GM18868 (cell line): ENCODE measurements around the gene CTRL.
"Not testable (repeated sequence)": the region's sequence is repeated elsewhere in the genome, so short reads cannot be mapped to it uniquely, and the experiment has no call there.

Experiments
- ATAC-seq: cut with Tn5 transposase; IDR thresholded peaks from one replicate; pipeline ENCODE4 v1.9.1; 2021; ENCODE audit warnings: mild to moderate bottlenecking, moderate library complexity; ENCODE audit not compliant: unreplicated experiment

CTRL gene

DNA sequence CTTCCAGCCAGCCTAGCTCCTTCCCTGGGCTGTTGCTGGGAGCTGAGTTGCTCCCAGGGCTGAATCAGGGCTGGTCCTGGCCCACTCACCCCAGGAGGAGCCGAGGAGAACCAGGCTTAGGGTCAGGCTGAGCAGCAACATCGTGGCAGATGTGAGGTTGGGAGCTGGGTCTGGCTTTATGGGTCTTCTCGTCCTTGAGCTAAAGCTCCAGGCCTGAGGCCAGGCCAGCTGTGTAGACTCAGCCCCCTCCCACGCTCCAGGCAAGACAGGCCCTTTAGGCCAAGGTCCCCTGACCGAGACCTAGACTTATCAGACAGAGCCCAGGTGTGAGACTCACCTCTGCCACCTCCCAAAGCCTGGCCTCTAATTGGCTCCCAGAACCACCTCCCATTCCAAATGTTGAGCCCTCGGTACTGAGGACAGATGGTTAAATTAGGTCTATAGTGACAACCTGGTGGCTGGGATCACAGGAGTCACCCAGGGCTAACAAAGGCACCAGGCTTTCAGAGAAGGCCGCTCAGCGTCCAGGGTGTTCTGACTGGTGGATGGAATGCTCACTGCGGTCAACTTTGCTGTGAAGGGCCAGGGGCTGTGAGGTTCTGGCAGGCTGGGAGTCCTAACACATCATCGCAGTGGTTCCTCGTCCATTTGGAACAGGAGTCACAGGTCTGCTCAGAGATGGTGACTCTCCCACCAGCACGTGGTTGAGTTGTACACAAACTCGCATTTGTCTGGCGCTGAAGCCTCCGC, at the start of gene CTRL:
Gene CTRL, minus strand, starts transcription at position 151 of the 750 bp plus-strand sequence. Its CDS starts 10 bp downstream, at position 141.
- ATAC-seq: no peak

DNA sequence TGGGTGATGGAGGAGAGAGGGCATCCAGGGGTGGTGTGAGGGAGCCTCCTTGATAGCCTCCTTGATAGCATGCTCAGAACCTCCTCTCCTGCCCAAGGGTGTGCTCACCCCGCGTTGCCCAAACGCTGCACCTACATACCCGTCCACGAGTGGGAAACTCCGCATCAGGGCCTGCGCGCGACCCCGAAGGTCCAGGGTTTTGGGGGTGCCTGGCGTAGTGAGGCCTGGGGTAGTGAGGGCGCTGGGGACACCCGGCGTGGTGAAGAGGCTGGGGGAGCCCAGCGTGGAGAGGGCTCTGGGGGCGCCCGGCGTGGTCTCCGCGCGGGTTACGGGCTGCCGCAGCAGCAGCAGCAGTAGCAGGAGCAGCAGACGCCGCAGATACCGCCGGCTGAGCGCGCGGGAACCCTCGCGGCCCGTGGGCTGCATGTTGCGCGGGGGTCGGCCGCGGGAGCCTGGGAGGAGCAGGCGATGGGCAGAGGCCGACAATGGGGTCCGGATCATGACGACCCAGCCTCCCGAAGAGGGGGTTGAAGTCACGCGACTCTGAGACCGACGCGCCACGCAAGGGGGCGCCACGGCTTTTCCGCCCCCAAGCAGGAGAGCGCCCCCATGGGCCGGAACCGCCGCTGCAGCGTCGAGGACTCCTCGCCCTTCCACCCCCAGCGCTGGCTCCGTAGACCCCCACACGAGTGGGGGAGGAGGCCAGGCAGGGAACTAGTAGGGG, 48.5 kb upstream of the CTRL start, which contains the start of gene DPEP3:
Gene DPEP3, minus strand, starts transcription at position 545 of the 724 bp plus-strand sequence. Its CDS starts 119 bp downstream, at position 426.
- ATAC-seq: no peak

DNA sequence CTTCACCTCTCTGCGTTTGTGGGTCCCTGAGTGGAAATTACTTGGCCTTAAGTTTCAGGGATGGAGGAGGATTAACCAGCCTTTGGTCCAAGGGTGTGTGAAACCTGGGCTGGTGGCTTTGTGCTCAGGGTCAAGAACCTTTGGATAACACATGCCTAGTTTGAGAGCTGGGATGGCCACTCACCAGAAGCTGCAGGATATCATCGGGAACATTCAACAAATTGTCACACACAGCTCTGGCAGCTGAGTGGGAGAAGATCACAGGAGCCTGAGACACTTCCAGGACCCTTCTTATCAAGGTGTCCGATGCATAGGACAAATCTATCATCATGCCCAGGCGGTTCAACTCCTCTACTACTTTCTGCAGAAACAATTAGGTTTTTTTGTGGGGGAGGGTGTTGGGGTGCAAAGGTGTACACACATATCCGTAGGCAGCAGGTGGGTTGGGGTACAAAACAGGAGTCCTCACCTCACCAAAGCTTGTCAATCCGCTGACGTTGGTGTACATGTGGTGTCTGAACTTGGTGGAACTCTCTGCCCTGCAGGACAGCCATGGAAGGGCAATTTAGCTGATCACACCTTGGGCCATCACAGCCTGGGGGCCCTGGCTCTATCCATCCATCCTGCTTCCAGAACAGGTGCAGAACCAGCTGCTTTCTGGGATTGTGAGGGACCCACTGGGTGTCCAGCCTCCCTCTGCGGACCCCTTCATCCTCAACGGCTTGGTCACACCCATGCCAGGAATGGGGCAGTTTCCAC, 46.0 kb upstream of the CTRL start:
- ATAC-seq: no peak

DNA sequence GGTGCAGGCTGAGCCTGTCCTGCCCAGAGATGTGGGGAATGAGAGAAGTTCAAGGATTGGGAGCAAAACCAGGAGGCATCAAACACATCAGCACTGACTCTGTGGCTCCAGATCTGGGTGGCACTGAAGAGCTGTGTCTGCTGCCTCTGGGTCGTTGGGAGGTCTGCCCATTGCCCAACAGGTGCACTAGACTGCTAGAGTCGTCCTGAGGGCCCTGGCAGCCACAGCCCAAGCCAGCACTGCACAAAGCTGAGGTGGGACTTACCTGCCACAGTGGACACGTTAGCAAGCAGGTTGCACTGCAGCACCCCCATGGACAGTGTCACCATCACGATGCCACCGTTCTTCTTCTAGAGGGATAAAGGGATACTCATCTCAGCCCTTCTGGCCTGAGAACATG, 45.3 kb upstream of the CTRL start:
- ATAC-seq: no peak

DNA sequence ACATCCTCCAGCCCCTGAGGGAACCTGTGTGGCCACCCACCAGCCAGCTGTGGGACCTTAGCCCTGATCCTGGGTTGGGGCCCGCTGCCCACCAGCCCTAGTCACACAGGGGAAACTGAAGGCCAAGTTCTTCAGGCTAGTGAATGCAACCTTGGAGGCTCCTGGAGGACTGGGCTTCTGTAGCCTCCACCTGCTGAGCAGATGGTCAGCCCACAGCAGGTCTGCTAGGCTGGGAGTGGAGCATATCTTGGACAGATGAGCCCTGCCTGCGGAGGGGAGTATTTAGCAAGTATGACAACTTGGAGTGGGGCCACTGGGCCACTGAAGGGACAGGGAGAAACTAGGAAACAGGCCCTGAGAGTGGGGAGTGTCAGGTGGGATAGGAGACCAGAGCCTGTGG, 44.5 kb upstream of the CTRL start:
- ATAC-seq: no peak

DNA sequence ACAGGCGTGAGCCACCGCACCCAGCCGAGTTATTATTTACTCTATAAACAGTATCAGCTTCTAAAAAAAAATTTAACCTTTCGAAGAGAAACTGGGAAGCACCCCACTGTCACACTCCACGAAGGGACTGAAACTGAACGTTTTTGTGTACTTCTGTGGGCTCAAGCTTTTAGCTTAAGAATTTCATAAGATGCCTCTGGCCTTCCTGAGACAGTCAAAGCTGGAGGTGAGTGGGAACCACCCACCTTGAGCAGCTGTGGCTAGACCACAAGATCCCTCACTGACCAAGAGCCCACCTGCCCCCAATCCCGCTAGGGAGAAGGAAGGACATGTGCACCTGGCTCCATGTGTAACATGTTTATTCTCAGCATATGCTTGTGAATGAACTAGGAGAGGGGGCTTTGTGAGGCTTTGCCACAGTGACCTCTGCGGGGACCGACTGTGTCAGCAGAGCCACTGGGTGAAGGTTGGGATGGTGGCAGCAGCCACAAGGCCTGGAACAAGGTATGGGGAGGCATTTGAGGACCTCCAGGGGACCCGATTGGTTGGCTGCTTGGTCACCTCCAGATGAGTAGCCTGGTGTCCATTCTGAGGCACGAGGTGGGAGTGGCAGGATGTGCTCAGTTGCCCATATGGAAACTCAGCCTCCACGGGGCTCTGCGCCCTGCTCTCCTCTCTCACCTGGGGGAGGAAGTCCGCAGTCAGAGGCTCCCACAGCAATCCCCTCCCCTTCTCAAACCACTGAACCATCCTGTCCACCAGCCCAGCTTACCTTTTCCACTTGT, 43.9 kb upstream of the CTRL start:
- ATAC-seq: no peak

DNA sequence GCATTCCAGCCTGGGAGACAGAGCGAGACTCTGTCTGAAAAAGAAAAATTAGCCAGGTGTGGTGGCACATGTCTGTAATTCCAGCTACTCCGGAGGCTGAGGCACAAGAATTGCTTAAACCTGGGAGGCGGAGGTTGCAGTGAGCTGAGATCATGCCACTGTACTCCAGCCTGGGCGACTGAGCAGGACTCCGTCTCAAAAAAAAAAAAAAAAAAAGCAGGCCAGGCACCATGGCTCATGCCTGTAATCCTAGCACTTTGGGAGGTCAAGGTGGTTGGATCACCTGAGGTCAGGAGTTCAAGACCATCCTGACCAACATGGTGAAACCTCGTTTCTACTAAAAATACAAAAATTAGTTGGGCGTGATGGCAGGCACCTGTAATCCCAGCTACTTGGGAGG, 40.6 kb upstream of the CTRL start:
- ATAC-seq: not testable (repeated sequence)

DNA sequence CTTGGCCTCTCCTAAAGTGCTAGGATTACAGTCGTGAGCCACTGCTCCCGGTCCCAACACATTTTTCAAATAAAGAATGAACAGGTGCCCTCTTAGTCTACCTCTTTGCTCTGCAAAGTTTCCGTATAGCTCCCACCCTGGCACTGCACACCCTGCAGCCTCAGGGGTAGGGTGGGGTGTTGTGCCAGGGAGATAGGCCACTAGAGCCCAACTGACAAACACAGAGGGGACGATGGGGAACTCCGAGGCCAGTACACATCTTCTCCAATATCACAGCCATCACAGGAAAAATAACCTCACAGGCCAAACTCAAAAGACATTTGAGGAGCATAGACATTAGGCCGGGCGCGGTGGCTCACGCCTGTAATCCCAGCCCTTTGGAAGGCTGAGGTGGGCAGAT, 39.4 kb upstream of the CTRL start:
- ATAC-seq: no peak

DNA sequence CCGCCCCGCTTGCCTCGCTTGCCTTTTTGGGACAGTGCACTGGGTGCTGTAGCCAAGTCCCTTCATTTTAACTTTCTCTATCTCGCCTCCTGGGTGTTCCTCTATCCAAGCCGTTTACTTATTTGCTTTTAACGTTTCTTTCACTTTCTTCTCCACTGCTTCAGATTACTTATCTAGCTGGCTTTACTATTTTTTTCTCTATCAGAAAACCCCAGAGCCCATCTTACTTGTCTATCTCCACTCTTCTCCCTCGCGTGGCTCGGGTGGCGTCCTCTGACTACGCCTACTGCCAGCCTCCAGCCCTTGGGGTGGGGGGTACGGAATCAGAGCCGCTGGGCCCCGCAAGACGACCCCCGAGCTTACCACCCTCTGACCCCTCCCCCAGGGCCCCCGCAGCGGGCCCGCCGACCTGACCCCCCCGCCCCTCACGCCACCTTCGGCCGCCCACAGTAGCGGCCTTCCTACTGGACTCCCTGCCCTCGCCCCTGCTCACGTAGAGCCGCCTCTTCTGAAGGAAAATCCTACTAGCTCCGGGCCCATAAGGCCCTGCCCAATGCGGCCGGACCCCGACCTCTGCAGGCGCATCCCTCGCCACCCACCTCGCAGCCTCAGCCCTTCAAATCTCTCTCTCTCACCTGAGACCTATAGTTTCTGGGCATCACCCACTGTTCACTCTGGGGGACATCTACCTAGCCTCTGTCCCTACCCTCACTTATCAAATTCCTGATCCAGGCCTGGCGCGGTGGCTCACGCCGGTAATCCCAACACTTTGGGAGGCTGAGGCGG, 37.8 kb upstream of the CTRL start:
- no peak for ATAC-seq

DNA sequence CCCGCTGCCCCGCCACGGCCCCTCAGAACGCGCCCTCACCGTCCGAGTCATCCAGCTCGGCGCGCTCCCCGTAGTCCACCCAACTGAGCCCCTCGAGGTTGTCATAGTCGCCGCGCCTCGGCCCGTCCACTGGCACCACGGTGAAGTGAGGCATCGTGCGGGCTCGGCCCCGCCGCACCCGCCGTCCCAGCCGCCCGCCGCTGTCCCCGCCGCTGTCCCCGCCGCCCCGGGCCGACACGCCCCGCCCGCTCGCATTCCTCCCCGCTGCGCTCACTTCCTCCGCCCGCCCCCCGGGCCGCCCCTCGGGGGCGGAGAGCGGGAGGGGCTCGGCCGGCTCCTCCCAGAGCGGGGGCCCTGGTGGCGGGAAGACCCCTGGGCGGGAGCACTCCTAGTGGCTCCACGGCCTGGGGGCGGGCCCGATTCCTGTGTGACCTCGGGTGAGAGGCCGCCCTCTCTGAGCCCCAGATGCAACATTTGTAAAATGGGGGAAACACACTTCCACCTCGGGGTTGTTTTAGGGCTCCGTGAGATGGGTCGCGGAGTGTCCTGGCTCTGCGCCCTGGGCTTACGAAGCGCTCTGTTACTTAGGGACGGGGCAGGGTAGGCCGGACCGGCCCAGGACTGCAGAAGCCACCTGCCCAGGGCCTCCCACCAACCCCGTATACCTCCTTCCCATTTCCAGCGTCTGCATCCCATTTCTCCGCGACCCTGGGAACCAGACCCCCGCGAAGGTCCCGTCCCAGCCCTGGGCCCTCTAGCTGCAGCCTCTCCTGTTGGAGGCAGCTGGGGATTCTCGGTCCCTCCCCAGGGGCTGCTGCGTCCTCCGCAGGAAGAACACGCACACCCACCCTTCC, 37.0 kb upstream of the CTRL start, which contains the start of gene SLC12A4:
Gene SLC12A4, minus strand, starts transcription at position 238 of the 854 bp plus-strand sequence. Its CDS starts 84 bp downstream, at position 154.
- peak; percentile 81 for ATAC-seq

DNA sequence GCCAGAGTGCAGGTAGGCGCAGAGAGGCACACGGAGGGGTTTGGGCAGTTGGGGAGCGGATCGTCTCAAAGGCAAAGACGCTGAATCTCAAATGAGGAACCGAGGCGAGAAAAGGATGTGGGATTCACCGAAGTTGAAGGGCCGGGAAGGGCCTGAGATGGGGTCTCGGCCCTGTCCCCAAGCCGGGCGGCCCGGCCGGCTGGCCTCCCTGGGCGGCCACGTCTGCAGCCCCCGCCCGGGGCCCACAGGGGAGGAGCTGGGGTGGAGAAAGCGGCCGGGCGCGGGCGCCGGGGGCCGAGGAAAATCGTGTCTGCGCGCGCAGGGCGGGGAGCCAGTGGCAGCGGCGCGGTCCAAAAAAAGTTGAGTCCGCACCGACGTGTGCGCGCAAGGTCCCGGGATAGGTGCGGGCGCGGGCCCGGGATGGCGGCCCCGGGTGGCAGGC, 36.3 kb upstream of the CTRL start:
- ATAC-seq: peak; percentile 26

DNA sequence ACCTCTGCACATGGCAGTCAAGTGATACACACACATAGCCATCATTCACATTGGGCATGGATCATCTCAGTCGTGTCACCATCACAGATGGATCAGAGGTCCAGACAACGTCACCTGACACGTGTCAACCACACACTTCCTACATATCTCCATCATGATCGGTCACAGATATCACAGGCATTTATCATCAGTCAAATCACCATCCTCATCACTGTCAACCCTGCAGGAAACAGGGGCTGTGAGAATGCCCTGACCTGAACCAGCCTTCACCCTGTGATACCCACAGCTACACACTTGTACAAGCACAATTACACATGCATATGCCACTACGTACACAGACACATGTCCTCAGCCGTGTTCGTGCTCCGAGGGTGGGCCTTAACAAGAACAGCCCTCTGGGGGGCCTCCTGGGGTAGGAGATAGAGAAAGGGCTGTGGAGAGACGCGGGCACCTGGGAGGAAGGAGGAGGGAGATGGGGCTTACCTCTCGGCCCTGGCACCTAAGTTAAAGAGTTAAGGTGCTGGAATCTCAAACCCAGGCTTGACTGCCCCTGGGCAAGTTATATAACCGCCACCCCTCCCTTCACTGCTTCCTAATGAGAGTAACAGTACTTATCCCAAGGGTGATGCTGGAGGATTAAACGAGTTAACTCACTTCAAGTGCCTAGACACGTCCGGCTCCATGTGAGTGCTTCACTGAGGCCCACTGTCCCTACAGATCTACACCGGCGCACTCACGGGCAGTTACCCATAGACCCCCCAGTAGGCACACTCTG, 35.7 kb upstream of the CTRL start:
- peak; percentile 7 for ATAC-seq

DNA sequence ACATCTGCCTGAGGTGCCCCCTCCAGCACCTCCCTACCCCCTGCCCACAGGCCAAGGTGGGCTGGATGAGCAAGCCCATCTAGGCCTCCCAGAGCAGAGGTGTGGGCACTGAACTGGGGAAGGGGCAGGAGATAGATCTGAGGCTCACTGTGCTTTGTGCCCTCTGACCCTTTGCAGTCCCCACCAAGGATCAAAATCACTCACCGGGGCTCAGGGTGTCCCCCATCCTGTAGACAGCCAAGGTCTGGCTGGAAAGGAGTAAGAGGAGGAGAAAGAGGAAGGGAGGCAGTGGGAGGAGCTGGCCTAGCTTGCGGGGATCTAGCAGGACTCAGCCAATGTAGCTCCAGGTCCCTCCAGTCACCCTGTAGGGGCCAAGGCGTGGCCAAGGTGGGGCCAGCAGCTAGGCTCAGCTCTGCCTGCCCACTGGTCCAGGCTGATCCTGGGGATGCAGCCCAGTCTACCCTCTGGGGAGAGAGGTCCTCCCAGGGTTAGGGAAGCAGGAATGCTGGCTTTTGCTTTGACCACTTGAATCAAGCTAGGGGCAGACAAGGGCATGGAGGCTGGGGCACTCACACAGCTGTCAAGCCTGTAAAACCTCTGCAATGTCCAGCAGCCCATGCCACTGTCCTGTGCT, 35.0 kb upstream of the CTRL start:
- no peak for ATAC-seq

DNA sequence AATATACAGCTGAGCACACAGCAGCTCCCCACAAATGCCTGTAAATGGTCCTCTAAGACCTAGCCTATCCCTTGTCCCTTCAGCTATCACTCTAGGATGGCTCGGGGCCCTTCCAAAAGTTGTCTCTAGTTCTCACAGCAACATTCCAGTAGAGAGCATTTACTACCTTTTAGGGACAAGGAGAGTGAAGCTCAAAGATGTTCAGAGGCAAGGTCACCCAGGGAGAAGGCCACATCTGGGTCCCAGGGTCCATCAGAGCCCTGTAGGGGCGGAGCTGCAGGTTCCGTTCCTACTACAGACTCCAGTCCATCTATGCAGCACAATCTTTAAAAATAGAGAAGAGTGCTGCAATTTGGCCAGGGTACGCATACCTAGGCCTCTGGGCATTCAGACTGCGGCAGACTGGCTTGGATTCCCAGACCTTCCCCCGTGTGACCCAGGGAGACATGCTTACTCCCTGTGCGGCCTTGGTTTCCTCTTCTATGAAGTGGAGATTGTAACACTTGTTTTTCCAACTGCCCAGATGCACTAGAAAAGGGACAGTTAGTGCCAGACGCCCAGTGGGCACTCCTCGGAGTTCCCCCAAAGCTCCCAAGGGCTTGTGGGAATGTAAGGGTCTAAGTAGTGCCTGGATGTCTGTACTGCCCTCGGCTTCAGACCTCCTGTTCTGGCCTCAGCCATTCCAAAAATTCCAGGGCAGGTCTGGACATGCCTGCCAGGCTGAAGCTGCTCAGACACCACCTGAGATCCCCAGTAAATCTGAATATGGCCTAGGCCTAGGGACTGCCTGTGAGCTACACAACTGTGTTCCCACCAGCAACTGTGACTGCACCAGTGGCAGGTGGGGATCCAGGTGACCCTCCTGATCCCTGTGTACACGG, 34.2 kb upstream of the CTRL start:
- no peak for ATAC-seq

DNA sequence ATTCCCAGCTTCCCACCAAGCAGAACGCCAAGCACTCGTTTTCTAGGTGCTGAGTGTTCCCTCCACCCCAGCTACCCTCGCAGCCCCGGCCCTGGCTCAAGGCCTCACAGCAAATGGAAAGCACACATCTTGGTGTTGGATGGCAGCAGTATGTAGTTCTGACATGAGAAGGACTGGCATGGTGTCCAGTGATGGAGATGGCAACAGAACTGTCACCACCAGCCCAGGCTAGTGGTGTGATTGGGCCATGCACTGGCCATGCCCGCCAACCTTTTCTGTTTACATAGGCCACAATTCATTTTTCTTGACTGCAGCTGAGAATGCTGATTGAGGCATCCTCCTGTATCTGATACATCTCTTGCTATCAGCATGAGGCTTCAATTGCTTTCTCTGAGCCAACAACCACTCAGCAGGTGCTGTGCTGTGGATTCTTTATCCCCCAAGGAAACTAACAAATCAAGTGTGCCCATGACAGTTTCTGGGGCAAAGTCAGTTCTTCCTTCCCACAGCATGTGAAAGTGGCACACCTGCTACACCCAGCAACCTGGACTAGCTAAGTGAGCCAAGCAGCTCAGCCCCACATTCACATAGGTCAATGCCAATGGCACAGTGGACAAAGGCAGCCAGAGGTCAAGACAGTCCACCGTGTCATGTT, 32.9 kb upstream of the CTRL start:
- ATAC-seq: no peak

DNA sequence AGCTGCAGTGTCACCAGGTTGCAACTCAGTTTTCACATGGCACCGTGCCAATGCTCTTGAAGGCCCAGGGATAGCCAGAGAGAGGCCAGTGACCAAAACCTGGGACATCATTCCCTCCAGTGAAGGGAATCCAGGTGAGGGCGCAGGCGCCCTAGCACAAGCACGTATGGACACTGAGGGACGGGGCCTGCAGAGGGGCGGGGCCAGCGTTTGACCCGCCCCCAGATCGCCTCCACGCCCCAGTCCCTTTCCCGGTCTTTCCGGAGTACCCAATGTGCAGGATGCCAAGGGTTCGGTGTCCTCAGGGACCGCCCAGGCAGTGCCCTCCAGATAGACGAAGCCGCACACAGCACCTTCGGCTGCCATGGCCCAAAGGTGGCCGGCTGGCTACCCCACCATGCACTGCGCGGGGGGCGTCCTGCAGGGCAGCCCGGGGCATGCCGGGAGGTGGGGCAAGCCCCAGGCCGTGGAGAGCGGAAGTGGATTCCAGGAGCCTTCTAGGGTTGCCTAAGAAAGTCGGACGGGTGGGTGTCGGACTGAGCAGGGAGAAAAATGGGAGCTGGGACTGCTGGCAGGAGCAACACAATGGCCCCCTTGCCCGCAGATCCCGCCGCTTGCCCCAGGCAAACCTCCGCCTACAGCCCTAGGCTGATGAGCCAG, 32.1 kb upstream of the CTRL start:
- no peak for ATAC-seq
